ENCODE measurements around the gene CDC25A. TPM values are rescaled to one million over a fixed set of nuclear protein-coding genes. Genes with fewer than 3 reads are reported as not detected.
A peak's percentile ranks its signal among the peaks of the same experiment; 100 is the strongest.

Gene CDC25A
- polyA plus RNA-seq, 4 donors: 10.3 to 13.1 (median 11.7) TPM

DNA sequence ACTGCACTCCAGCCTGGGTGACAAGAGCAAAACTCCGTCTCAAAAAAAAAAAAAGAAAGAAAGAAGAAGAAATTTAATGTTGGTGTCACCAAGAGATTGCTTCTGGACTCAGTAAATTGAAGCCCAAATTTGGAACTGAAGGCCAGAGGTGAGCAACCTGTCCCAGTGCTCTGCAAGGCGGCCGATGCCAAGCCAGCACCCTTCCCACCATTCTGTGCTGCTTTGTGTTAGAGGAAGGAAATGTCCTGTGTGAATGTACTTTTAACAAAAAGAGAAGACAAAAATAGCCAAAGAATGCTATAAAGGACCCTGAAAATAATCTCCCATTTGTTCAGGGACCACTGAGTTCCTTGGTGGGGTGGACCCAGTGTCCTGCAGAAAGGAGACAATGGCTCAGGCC, 44.6 kb downstream of the CDC25A start:
- no peak for DNase-seq (ENCODE audit: low read depth in 4 of 4, low spot score in 3 of 4)

GRCh38 chr3:48142316-48142870, 45.8 kb downstream of the CDC25A start:
- DNase-seq (ENCODE audit: low read depth in 4 of 4, low spot score in 3 of 4): no peak

DNA sequence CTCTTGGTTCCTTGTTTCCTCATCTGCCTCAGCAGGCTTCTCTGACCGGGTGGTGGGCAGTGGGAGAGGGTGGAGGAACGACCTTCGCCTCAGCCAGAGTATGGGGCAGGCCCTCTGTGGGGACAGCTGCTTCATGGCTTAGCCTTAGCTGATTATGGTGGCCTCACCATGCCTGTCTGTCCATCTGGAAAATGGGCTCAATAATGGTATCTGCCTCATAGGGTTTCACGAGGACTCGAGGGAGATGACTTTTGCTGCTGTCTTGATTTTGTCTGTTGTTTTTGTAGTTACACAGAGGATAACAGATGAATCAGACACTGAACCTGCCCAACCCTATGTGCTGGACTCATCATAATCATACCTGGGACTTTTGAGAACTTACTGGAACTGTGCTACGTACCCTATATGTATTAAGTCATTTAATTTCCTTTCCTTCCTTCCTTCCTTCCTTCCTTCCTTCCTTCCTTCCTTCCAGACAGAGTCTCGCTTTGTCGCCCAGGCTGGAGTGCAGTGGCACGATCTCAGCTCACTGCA, 46.5 kb downstream of the CDC25A start:
- no peak for DNase-seq (ENCODE audit: low read depth in 4 of 4, low spot score in 3 of 4)

DNA sequence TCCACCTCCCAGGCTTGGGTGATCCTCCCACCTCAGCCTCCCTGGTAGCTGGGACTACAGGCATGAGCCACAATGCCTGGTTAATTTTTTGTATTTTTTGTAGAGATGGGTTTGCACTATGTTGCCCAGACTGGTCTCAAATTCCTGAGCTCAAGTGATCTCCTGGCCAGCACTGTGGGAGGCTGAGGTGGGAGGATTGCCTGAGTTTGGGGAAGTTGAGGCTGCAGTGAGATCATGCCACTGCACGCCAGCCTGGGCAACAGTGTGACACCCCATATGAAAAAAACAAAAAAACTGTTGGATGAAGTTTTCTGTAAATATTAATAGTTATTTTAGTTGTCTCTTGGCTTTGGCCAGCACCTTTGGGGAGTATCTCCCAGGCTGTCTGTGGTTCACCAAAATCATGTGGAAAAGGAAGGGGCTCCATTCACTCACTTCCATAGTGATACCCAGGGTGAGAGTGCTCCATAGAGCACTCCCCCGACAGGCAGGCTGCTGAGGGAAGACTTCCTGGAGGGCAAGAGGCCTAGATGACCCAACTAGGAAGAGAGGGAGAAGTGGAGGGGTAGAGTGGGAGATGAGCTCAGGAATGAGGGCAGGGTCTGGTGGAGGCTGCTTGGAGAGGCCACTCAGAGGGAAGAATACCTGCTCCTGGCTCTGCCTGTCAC, 47.1 kb downstream of the CDC25A start:
- no peak for DNase-seq (ENCODE audit: low read depth in 4 of 4, low spot score in 3 of 4)

DNA sequence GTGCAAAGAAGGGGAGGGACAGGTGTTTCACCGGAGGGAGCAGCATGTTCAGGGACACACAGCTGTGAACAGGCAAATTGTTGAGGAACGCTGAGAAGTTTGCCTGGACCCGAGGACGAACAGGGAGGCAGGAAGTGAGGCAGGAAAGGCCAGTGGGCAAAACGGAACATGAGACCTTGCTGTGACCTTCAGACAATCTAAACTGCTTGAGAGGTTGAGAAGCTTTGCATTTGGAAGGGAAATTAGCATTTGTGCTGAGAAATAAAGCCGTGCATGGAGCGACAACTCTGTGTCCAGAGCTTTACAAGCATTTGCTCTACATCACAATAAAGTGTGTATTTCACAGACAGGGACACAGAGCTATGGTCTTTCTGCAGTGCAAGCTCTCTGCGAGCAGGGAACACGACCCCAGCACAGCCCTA, 47.9 kb downstream of the CDC25A start:
- DNase-seq (ENCODE audit: low read depth in 4 of 4, low spot score in 3 of 4): no peak

DNA sequence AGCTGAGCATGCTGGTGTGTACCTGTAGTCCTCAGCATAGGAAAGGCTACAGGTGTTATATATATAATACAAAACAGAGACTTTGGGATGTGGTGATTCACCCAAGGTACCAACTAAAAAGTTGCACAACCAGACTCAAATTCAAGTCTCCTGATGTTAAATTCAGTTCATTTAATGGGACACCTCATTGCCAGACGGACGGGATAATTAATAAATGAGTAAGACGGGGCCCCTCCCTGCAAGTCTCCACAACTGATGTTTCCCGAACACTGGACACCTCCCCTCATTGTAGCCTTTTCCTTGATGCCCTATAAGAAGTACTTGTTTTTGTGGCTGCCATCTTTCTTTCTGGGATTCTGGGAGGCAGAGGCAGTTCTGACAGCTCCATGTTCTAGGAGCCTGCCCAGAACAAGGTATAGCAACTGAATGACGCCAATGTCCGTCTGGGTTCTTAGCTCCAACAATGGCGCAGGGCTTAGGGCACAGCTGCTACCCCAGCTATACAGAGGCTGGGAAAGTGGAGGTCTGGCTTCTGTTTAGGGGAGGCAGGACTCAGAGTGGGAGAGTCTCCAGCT, 50.7 kb downstream of the CDC25A start:
- no peak for DNase-seq (ENCODE audit: low read depth in 4 of 4, low spot score in 3 of 4)

- DNase-seq (ENCODE audit: low read depth in 4 of 4, low spot score in 3 of 4): no peak
Measured at GRCh38 chr3:48135552-48136495, 52.4 kb downstream of the CDC25A start.

DNA sequence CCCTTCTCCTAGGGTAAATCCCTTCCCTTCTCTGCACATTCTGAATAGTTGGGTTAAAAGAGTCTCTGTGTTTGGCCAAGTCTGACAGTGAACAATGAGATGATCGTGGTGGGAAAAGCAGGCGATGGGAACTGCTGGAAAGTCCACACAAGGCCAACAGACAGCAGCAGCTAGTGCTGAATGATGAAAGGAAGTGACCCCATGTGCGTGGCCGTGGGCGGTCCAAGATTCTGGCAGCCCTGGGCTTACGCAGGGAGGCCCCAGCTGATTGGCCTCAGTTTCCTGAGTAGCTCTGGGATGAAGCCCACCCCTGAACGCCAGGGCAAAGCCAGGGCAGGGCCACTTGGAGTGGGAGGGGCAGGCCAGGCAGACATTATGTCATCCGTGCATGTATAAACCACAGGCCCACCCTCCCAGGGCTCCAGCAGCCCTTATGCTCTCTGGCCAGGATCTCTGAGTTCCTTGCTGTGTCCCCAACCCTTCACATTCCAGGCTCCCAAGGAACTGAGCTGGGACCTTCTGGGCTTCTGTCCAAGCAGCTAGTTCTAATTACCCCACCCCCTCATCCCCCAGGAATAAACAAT, 57.8 kb downstream of the CDC25A start:
- peak; percentile 70 to 84 (median 77) for DNase-seq (ENCODE audit: low read depth in 4 of 4, low spot score in 3 of 4)

GRCh38 chr3:48129921-48130320, 58.3 kb downstream of the CDC25A start:
- no peak for DNase-seq (ENCODE audit: low read depth in 4 of 4, low spot score in 3 of 4)

DNA sequence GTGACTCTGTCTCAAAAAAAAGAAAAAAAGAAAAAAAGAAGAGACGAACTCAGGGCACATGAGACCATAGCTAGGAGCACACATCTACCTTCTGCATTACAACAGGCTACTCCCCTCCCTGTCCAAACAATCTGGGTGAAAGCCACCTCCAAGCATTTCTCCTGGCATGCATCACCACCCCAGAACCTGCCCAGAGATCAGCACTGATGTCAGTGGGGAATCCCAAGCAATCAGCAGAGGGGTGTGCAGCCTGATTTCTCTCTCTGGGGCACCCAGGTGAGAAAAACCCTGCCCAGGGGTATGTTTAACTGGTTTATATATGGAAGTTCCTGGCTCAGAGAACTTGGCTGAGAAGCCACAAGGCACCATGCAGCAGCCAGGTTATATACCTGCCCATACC, 59.4 kb downstream of the CDC25A start:
- no peak for DNase-seq (ENCODE audit: low read depth in 4 of 4, low spot score in 3 of 4)

GRCh38 chr3:48125886-48126622, 62.2 kb downstream of the CDC25A start:
- no peak for DNase-seq (ENCODE audit: low read depth in 4 of 4, low spot score in 3 of 4)

GRCh38 chr3:48125013-48125705, 63.1 kb downstream of the CDC25A start:
- no peak for DNase-seq (ENCODE audit: low read depth in 4 of 4, low spot score in 3 of 4)

DNA sequence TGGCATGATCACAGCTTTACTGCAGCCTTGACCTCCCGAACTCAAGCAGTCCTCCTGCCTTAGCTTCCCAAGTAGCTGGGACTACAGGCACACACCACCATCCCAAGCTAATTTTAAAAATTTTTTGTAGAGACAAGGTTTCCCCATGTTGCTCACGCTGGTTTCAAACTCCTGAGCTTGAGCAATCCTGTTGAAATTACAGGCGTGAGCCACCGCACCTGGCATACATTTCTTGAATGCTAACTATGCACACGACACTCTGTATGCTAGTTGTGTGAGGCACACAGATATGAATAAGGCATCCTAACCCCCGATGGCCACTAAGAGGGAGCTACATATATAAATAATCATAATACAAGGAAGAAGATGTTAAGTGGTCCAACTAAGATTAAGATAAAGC, 64.9 kb downstream of the CDC25A start:
- no peak for DNase-seq (ENCODE audit: low read depth in 4 of 4, low spot score in 3 of 4)

- no peak for DNase-seq (ENCODE audit: low read depth in 4 of 4, low spot score in 3 of 4)
Measured at GRCh38 chr3:48122504-48122903, 65.7 kb downstream of the CDC25A start.

DNA sequence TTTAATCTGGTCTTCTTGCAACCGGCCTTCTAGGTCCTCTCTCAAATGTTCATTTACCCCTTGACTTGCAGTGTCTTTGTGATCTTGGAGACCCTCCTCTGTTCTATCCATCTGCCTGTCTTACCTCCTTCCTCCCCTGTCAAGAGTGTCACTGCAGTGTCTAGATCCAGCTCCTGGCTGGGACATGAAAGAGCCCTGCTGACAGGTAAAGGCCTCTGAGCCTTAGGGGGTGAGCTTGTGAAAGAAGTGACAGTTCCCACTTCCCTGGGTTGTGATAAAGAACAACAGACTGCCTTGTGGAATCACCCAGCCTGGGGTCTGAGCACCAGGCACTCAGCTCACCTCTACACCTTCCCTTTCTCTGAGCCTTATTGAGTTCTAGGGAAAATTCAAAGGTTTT, 68.0 kb downstream of the CDC25A start:
- DNase-seq (ENCODE audit: low read depth in 4 of 4, low spot score in 3 of 4): no peak

DNA sequence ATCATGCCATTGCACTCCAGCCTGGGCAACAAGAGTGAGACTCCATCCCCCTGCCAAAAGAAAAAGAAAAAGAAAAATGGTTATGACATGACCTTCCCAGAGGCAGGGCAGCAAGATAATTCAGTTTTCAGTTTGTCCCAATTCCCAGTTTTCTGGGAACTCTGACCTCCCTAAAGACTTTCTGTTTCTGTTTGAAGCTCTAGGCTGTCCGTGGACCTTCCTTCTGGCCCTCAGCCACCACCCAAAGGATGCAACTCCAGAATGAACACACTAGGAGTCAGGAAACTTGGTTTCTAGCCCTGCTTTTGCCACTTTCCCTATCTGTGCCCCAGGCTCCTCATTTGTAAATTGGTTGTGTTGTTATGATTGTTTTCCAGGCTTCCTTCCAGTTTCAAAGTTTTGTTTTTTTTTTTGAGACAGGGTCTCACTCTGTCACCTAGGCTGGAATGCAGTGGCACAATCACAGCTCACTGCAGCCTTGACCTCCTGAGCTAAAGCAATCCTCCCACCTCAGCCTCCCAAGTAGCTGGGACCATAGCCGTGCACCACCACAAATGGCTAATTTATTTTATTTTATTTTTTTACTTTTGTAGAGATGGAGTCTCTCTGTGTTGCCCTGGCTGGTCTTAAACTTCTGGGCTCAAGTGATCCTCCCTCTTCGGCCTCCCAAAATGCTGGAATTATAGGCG, 68.6 kb downstream of the CDC25A start:
- peak in 1 of 4 donors; percentile 40 for DNase-seq (ENCODE audit: low read depth in 4 of 4, low spot score in 3 of 4)

DNA sequence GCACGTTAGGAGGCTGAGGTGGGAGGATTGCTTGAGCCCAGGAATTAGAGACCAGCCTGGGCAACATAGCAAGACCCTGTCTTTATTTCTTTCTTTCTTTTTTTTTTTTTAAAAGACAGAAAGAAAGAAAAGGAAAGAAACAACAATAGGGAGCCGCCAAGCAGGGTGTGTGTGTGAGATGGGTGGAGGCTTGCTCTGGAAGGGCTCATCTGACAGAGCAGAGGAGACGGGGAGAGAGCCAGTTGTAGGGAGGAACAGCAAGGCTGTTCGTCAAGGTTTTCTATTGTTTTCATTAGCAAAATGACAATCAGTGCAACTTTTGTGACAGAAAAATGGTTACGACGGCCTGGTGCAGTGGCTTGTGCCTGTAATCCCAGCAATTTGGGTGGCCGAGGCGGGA, 69.3 kb downstream of the CDC25A start:
- DNase-seq (ENCODE audit: low read depth in 4 of 4, low spot score in 3 of 4): no peak

- no peak for DNase-seq (ENCODE audit: low read depth in 4 of 4, low spot score in 3 of 4)
Measured at GRCh38 chr3:48118322-48118721, 69.9 kb downstream of the CDC25A start.

DNA sequence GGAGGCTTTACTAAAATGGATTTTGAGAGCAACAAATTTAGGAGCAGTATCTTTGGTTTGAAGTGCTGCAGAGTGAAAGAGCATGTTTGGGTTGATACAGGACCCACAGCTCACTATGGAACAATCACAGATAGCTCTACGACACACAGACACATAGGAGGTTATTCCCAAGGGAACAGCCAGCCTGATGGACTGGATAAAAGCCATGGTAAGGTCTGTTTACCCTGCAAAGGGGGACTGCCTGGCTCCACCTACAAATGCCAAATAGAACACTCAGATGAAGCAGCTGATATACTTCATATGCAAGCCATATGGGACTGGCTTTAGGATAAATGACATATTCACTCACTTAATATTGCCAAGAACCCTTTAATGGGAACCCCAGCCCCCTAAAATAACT, 75.4 kb downstream of the CDC25A start:
- no peak for DNase-seq (ENCODE audit: low read depth in 4 of 4, low spot score in 3 of 4)

Measured in right renal pelvis (tissue), 4 donors.